ENCODE data around the gene LPAR1. TPM values are rescaled to one million over a fixed set of nuclear protein-coding genes. Genes with fewer than 3 reads are reported as not detected.

Gene LPAR1
- total and polyA plus RNA-seq, 2 of the 8 experiments (the other 6 are each of a cell fraction or from before 2014, with no cell fraction given), result 3.4 to 5.1 TPM

DNA sequence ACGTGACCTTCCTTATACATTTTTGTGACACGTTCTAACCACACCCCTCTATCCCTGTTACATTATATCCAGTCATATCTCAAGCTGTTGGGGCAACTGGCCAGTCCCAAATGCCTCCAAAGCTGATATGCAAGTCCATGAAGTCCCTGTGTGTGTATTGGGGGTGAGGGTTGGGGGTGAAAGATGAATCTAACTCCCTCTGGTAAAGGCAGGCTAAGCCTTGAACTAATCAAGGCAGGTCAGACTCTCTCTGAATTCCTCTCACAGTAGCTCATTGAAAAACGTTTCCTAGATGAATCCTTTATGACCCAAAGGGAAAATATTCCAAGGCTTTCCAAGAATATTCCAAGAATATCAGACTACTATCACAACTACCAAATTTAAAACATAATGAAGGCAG is 195.3 kb downstream of the LPAR1 start:
- ChIA-PET POLR2A (ENCODE audit: partially characterized antibody) (no interaction called here), CTCF (ENCODE audit: partially characterized antibody) (interaction anchor here (0.6 to 1.7 kb wide), 5 partner anchors 10 to 570 kb away, joined by 3 to 7 read pairs (median 4); no protein-coding TSS in a partner anchor)
- Histone ChIP-seq H4K91ac (replicated peaks; ENCODE audit: insufficient read length, low read length) (no peak overlapping the region), H2AFZ (ENCODE audit: low read length) (no peak overlapping the region), H3K27me3 (replicated peaks in 1 of 4; ENCODE audit: control insufficient read depth in 3 of 4, extremely low read depth in 1 of 4, insufficient read depth in 3 of 4, low read length in 3 of 4) (no peaks in the 10 kb centered on the region), H3K36me3 (ENCODE audit: control insufficient read depth in 2 of 4, insufficient read depth in 4 of 4, low read length in 3 of 4) (no peaks in the 10 kb centered on the region), H3K79me2 (ENCODE audit: control insufficient read depth in 1 of 2, insufficient read depth in 2 of 2, low read length in 2 of 2) (no peaks in the 10 kb centered on the region), H2BK20ac (ENCODE audit: low read length) (no peak overlapping the region), H2BK5ac (ENCODE audit: low read depth, low read length) (no peak overlapping the region), H2BK12ac (ENCODE audit: low read depth, low read length) (no peak overlapping the region), H3K9me3 (ENCODE audit: insufficient read depth in 2 of 2, low read depth in 1 of 2, low read length in 1 of 2) (no peaks in the 10 kb centered on the region), H3K9ac (replicated peaks in 1 of 4; ENCODE audit: extremely low read depth in 1 of 4, low read depth in 3 of 4, low read length in 3 of 4) (no peak overlapping the region), H3K4me3 (ENCODE audit: extremely low read depth in 1 of 4, insufficient read depth in 2 of 4, low read depth in 3 of 4, low read length in 4 of 4) (no peak overlapping the region), H2AK5ac (ENCODE audit: low read depth, low read length) (no peak overlapping the region), H3K56ac (replicated peaks; ENCODE audit: insufficient read length, low read depth, low read length) (no peak overlapping the region), H3K4ac (replicated peaks; ENCODE audit: insufficient read length, low read depth, low read length) (peak overlapping the region; percentile 15), H3K18ac (ENCODE audit: extremely low read depth, low read length) (no peak overlapping the region), H2BK15ac (ENCODE audit: low read length) (no peak overlapping the region), H3K23ac (ENCODE audit: insufficient read length) (no peak overlapping the region), H4K8ac (ENCODE audit: extremely low read depth, insufficient read depth, low read length) (no peak overlapping the region), H3K4me2 (ENCODE audit: insufficient read depth in 1 of 2, low read depth in 2 of 2, low read length in 2 of 2) (no peak overlapping the region), H3K79me1 (ENCODE audit: low read depth, low read length) (no peaks in the 10 kb centered on the region), H3K23me2 (ENCODE audit: low read depth, low read length) (peaks cover 3% of the 10 kb centered on the region; the same call in 1 of the 2 replicates), H3K14ac (ENCODE audit: insufficient read length) (no peak overlapping the region), H4K5ac (ENCODE audit: insufficient read length, low read depth, low read length) (no peak overlapping the region), H3K4me1 (replicated peaks in 1 of 4; ENCODE audit: control insufficient read depth in 3 of 4, insufficient read depth in 4 of 4, low read length in 3 of 4) (no peaks in the 10 kb centered on the region), H3K27ac (ENCODE audit: low read depth, low read length) (no peak overlapping the region), H2BK120ac (replicated peaks; ENCODE audit: low read depth, low read length) (no peak overlapping the region), H4K20me1 (replicated peaks in 1 of 2; ENCODE audit: control insufficient read depth in 1 of 2, insufficient read depth in 2 of 2, low read length in 2 of 2) (no peaks in the 10 kb centered on the region)
- TF ChIP-seq CBX8 (IDR thresholded peaks at IDR 0.05; ENCODE audit: borderline replicate concordance, low read depth, low read length), result no peak
- TF ChIP-seq, protein P1, sequence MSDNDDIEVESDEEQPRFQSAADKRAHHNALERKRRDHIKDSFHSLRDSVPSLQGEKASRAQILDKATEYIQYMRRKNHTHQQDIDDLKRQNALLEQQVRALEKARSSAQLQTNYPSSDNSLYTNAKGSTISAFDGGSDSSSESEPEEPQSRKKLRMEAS (IDR thresholded peaks at IDR 0.05), result no peak
- no peak for TF ChIP-seq CTBP2 (IDR thresholded peaks at IDR 0.05; ENCODE audit: borderline replicate concordance, insufficient read depth, insufficient read length, low read length)
- TF ChIP-seq TEAD4 (IDR thresholded peaks at IDR 0.05; ENCODE audit: low read depth, low read length), result no peak
- no peak for TF ChIP-seq CREB1 (IDR thresholded peaks at IDR 0.05)
- TF ChIP-seq KDM5A (IDR thresholded peaks at IDR 0.05; ENCODE audit: low read length), result no peak
- TF ChIP-seq SP2 (IDR thresholded peaks at IDR 0.05; ENCODE audit: low read length), result no peak
- TF ChIP-seq BACH1 (IDR thresholded peaks at IDR 0.05; ENCODE audit: low read length), result no peak
- TF ChIP-seq EGR1 (IDR thresholded peaks at IDR 0.05; ENCODE audit: borderline replicate concordance, low read depth, low read length), result no peak
- no peak for TF ChIP-seq TBP (IDR thresholded peaks at IDR 0.05; ENCODE audit: low read depth, low read length)
- FAIRE-seq (no peak), DNase-seq (ENCODE audit: low read depth in 1 of 2, low spot score in 2 of 2) (no peak)
- 94% methylated on average over 3 of the region's 3 CpGs; no CpG with 5 or more reads in 1 of the 2 experiments for WGBS, 2 experiments (ENCODE audit: extremely low coverage in 1 of 2, insufficient coverage in 1 of 2, insufficient read length in 1 of 2, insufficient replicate concordance in 2 of 2, low coverage in 1 of 2, low lambda C conversion rate in 2 of 2, missing lambda C conversion rate in 1 of 2)
